HG03521 (cell line): ENCODE measurements around the gene ANTKMT.

Experiments
- ATAC-seq: cut with Tn5 transposase; IDR thresholded peaks from one replicate; pipeline ENCODE4 v1.9.1; 2021; ENCODE audit warnings: mild to moderate bottlenecking, moderate library complexity; ENCODE audit not compliant: unreplicated experiment

The ANTKMT gene

DNA sequence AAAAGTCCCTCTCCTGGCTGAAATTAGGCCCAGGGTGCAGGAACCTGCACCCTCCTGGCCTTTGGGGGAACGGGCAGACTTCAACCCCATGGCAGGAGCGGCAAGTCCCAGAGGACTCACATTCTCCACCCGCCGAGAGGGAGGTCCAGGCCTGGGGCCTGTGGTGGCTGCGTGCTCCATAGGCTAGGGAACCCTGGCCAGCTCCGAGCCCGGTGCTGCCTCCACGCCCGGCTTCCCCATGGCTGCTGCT lies 5.2 kb downstream of the ANTKMT start:
- ATAC-seq = no peak

DNA sequence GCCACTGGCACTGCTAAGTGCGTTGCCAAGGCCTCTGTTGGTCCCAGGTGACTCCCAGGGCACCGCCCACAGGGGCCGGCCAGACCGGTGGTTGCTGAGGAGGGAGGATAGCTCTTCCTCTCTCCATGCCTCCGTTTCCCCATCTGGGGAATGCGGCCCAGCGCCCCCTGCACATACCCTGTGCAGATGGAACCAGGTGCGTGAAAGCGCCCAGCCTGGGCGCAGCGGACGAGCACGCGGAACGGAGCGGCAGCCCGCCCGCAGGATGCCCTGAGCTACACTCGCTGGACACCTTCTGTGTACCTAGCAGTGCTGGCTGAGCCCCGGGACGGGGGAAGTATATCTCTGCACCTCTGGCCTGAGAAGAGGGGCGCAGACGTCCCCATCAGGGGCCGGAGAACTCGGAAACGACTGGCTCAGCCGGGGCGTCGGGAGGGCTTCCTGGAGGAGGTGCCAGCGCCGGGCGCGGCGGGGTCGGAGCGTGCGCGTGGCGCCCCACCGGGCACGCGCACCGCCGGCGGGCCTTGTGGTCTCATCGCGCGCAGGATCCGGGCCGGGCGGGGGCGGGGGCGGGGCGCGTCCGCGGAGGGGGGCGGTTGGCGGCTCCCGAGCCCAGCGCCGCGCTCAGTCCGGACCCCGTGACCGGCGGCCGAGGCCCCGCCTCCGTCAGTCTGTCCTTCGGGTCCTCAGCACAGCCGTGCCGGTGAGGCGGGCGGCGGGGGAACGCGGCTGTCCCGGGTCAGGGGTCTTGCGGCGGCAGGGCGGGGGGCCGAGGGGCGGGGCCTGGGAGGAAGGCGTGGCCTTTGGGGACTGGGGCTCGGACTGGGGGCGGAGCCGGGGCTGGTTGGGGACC lies 5.7 kb downstream of the ANTKMT start, which contains the start of the genes CCDC78 and HAGHL:
Gene CCDC78, minus strand, starts transcription at position 6 of the 853 bp plus-strand sequence. CDS start 76 bp downstream, outside the sequence.
Gene HAGHL, plus strand, starts transcription at position 669 of the 853 bp plus-strand sequence. CDS start 404 bp downstream, outside the sequence.
- peak; percentile 31 for ATAC-seq

DNA sequence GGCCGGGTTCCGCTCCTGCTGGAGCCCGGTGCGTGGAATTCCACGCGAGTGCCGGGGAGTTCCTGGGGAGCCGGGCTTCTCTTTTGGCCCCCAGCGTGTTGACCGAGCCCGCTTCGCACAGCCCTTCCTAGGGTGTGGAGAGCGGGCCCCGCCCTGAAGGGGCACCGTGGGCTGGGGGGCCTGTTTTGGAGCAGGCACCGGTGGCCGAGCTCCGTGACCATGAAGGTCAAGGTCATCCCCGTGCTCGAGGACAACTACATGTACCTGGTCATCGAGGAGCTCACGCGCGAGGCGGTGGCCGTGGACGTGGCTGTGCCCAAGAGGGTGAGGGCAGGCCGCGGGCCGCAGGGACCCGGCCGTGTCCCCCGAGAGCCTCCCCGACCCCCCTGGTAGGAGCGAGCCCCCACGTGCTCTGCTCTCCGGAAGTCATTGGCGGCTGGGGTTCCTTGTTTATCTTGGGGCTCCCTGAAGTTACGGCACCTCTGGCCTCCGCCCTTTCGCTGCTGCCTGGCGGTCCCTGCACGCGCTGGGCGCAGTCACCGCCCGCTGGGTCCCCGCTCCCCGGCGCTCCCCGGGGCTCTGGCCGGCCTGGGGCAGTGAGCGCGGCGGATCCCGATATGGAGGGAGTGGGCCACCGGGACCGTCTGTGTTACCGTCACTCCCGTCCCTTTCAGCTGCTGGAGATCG lies 6.5 kb downstream of the ANTKMT start:
- ATAC-seq = peak; percentile 2

DNA sequence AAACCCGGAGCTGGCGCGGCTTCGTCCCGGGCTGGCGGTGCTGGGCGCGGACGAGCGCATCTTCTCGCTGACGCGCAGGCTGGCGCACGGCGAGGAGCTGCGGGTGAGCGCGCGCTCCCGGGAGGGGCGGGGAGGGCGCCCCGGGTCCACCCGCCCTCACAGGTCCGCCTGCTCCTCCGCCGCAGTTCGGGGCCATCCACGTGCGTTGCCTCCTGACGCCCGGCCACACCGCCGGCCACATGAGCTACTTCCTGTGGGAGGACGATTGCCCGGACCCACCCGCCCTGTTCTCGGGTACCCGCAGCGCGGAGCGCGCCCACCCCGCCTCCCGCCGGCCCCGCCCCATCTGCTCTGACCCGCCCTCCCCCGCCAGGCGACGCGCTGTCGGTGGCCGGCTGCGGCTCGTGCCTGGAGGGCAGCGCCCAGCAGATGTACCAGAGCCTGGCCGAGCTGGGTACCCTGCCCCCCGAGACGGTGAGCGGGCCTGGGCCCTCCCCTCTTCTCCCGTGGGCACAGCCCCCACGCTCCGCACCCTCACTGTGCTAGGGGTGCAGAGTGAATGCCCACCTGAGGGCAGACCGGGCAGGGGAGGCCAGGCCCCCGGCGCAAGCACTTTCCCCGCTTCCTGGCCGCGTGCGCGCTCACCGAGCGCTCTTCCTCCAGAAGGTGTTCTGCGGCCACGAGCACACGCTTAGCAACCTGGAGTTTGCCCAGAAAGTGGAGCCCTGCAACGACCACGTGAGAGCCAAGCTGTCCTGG lies 7.4 kb downstream of the ANTKMT start:
- ATAC-seq = peak; percentile 37

DNA sequence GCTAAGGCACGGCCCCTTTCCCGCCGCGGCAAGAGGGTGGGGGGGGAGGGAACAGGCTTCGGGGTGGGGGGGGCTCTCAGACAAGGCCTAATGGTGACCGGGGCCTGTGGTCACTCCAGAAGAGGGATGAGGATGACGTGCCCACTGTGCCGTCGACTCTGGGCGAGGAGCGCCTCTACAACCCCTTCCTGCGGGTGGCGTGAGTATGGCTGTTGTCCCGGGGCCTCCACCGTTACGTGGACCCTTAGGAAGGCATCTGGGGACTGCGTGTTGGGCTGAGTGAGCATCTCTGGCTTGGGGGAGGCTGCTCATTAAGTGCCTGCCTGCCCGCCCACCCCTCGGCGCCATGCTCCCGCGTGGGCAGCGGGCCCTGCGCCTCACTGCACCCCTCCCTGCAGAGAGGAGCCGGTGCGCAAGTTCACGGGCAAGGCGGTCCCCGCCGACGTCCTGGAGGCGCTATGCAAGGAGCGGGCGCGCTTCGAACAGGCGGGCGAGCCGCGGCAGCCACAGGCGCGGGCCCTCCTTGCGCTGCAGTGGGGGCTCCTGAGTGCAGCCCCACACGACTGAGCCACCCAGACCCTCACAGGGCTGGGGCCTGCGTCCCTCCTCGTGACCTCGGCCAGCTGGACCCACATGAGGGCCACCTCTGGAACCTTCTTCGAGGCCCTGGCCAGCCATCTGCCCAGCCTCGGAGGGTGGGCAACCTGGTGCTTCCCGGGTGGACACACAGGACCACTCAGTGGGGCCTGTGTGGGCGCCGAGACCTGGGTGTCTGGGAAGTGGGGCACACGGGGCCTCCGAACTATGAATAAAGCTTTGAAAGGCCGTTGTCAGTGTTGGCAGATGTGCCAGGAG lies 8.2 kb downstream of the ANTKMT start:
- ATAC-seq = no peak

DNA sequence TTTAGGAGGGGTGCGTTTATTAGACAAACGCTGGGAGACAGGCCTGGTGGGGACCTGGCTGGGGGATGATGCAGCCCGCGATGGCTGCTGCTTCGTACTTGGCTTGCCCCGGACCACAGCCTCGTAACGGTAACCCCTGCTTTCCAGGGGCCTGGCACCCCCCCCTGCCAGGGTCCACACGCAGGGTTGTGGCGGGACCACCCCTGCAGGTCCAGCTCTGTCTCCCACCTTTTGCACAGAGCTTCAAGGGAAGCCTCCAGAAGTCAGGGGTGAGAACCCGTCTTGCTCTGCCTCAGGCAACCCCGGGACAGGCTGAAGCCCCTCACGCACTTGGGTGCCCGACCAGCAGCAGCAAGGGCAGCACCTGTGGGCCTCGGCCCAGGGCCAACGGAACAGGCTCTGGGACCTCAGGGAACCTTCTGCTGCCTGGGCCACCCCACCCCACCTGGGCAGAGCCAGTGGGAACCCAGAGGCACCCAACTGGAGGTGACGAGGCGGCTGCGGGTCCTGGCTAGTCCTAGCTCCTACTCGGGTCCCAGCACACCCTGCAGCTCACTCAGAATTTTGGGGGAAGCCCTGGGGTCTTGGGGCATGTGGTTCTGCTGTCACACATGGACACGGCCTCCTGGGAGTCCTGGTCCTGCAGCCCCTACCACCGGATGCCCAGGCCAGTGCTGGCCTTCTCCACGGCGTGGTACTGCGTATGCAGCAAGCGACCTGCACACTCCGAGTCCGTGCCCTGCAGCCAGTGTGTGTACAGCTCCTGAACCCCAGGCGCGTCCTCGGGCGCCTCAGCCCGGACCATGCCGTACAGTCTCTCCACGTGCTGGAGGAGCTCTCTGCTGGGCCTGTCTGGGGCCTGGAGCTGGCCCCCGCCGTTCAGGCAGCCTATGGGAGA lies 9.1 kb downstream of the ANTKMT start:
- ATAC-seq = no peak

DNA sequence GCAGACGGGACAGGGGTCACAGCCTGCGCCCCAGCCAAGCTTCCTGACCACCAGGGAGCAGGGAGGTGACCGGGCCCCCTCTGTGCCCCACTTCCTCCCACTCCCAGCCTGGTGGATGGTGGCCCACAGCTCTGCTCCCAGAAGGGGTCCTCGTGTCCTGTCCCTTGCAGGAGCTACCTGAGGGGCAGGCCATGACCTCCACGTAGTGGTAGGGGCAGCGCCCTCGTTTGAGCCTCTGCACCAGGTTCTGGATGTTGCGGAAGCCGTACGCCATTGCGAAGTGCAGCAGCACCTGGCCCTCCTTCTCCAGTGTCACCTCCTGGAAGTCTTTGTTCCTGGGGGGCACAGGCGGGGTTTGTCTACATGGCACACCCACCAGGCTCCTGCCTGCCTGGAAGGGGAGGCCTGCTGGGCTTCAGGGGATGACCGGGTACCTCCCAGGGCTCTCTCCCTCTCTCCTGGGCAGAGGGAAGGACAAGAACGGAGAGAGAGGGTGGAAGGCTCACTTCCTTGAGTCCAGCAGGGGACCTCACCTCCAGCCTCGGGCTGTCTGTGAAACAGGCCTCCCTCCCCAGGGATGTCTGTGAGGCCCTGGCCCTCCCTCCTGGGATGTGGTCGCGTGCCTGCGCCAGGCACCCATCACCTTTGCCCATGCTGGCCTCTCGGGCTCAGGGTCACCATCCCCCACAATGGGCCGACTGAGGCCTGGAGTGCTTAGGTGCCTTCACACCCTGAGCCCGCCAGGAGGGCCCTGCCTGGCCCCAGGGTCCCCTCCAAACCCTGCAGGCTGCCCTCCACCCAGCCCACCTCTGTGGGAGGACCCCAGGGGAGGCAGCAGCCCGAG lies 9.9 kb downstream of the ANTKMT start:
- ATAC-seq = no peak

DNA sequence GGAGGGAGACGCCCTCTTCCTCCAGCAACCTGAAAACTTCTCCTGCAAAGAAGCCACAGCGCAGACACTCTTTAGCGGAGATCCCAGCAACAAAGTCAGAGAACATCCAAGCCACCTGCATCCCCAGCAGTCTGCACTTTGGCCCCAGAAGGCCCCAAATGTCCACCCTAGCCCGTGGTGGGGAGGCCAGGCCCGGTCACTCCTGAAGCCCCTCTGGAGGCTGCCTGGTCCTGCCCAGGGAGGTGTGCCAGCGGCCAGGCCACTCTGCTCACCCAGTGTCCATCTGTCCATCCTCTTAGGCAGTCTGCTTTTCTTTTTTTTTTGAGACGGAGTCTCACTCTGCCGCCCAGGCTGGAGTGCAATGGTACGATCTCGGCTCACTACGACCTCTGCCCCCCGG lies 11.4 kb downstream of the ANTKMT start:
- ATAC-seq = no peak

DNA sequence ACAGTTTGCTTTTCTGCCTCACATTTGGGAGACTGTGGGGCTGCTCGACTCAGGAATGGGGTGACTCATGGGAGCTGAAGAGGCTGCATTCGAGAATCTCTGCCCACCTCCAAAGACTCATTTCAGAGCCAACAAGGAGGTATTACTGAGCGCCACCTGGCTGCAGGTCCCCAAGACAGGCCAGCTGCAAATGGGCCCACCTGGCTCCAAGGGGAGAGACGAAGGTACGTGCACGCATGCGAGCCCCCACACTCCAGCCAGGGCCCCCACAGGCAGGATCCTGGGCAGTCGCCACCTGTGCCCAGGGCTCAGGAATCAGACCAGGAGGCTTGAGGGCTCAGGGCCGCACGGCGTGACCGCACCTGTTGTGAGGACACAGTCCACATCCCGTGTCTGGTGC lies 12.0 kb downstream of the ANTKMT start:
- ATAC-seq = no peak

DNA sequence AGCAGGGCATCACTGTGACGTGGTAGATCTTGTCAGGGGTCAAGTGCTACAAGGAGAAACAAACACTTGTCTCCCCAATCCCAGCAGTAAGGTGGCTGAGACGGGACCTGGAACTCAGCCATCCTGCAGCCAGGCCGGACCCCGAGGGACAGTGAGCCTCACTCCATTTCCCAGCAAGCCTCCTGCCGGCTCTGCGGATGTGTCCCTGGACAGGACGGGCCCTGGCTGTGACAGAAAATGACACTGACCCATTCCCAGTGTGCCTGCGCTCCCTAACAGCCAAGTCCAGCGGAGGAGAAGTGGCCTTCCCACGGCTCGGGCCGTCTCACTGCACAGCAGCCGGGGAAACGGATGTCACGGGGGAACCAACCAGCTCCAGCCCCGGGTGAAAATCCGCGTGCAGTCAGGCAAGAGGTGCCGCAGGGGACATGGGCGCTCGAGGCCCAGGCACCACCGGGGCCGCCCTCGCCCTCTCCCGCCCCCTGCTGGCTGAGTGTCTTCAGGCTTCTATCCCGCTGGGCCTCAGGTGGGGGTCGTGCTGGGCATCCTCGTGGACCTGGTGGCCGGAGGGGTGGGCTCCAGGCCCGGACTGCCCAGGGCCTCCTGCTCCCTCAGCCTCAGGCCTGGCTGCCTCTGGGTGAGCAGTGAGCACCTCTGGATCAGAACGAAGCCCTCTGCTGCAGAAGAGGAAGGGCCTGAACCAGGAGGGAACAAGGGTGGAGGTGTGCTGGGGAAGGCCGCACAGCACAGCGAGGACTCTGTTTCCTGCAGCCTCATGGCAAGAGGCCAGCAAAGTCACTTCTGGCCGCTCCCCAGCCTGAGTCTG lies 12.6 kb downstream of the ANTKMT start:
- ATAC-seq = no peak

DNA sequence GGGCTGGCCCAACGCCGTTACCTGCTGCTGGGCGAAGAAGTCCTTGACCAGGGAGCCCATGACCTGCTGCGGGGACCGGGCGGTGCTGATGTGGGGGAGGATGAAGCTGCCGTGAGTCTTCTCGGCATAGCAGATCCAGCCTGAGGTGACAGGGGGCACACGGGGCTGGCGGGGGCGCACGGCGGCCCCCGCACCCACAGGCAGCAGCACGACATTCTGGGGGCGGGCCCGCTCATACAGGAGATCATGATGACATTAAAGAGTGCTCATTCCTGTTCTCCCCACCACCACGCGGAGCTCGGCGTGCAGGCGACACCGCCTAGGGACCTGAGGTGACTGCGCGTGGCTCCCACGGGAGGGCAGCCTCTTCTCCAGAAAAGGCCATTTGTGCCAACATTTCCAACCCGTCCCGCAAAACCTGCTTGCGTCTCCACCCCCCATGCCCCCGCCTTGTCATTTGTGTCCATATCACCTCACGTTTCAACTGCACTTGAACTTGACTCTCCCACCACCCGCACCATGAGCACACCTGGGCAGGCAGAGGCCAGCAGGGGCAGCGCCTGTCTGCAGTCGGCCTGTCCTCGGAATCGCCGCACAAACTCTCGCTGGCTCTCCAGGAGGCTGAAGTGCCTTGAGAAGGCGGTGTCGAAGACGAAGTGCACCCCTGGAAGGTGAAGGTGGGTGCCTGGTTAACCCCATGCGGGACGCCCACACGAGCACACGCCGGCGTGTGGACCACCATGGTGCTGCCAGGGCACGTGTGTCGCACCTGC lies 13.4 kb downstream of the ANTKMT start:
- ATAC-seq = no peak

DNA sequence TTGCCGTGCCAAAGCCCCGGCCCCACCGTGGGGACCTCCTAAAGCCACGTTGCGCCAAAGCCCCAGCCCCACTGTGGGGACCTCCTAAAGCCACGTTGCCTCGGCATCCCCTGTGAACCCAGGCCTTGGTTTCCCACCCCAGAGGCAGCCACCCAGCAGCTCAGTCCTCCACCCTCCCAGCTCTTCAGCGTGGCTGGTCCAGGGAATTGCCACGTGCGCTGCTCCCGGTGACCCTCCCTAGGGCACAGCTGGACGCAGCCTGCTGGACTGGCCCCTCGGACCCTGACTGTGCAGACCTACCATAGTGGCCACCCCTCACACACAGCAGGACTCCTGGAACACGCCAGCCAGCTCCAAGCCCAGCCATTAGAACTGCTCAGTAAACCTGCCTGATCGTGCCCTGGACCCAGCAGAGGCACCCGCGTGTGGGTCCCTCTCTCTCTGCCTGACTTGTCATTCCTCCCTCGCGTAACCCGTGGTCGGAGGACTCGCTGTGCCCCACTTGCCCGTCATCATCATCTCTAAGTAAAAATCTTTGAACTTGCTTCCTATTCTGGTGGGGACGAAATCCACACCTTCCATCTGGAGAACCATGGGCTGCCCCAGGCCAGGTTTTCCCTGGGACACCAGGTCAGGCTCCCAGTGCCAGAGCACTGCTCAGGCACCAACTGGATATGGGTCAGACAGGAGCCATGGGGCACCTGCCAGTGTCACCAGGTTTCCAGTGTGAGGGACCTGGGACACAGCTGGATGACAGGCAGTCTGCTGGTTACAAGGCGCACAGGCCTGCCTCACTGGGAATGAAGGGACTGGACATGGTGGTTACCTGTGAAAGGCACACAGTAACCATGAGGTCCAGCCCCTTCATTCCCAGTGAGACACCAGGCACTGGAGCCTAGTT lies 14.3 kb downstream of the ANTKMT start:
- ATAC-seq = no peak

DNA sequence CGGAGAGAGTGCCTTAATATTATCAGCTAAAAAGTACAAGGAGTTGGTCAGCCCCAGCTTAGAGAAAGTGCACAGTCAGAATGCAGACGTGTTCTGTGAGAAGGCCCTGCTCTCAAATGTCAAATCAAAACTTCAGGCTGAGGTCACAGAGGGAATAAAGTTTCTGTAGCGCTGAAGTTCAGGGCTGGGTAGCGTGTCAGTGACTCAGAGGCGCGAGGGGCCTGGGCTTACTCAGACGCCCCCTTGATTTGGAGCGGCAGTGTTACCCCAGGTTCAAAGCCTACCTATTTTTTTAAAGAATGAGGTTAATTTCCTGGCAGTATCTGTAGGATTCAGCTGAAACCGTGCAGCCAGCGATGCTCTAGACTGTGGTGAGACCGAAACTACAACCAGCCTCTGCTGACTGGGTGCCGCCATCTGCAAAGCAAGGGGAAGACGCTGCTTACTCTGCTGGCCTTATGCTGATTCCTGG lies 15.1 kb downstream of the ANTKMT start:
- ATAC-seq = no peak

DNA sequence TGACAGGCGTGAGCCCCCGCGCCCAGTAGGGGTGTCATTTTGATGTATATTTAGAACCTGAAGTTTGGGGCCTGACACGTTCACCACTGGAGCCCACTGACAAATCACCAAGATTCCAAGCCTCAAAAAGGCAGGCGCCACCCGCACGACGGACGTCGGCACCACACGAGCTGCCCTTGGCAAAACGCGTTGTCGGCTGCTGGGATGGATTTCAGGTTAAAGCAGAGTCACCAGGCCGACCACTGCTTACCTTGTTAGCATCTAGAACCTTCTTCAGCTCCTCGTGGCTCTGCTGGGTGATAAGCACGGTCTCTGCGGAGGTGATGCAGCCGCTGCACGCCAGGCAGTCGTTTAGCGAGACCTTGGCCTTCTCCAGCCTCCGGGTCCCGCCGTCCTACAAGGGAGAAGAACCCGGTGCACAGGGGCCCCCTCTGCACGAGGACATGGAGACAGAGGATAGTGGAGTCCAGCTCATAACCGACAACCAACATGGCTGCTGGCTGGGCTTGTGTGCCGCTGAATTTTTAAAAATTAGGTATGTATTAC lies 16.1 kb downstream of the ANTKMT start:
- ATAC-seq = no peak

DNA sequence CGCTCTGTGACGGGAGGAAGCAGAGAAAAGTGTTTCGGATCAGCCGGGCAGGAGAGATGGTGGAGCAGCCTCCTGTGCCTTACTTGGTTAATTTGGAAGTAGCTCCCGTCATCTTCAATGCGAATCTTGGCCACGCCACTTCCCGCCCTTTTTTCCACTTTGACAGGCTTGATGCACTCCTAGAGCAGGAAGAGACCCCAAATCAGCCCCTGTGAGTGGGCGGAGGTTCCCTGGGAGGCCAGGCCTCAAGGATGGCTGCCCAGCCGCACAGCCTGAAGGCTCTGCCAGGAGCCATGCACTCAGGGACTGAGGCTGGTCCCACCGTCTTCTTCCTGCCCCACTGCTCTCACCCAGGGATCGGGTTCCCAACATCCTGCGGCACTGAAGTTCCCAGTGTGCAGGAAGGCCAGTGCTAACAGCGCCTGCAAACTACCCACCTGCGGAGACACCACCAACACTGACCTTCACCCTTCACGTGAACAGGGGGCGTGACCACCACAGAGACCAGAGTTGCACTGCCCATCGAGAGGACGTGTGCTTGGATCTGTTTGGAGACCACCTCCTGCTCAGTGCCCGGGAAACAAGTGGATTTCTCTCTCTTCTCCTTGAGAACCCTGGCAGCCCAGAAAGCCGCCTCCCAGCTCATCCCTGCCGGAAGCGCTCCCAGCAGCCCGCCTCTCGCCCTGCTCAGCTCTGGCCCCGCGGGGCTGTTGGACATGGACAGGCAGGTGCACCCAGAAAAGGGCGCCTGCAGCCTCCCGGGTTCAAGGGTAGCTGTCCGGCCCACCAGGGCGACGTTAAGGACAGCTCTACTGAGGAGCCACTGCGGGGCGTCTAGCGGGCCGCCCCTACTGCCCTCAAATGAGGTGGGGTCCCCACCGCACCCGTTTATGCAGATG lies 18.9 kb downstream of the ANTKMT start:
- ATAC-seq = no peak
